ENCODE data around the gene KRT76.

DNA sequence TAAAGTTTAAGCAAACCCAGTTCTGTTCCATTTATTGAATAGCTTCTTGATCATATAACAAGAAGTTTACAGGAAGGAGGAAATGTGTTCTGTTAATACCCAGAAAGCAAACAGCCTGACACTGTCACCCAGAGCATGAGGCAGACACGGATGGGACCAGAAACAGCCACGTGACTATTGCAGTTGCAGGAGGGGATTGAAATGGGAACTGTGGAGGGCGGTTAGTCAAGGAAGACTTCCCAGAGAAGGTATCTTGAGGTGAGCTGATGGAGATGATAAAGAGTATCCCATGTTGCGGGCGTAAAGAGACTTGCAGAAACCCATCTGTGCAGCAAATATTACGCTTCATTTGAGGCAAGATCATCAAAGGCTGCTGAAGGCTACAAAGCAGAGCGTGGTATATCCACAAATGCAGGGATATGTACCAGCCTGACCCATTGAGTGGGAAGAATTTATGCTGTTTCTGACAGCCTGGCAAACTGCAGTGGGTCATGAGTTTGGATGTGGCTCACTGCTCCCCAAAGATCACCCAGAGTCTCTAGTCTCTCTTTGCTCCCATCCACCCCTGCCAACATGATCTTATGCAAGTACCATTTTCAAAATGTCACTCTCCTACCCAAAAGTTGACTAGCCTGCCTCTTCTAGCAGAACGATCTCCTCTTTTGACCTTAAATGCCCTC lies 20.7 kb downstream of the KRT76 start:
- TF ChIP-seq, protein P1, sequence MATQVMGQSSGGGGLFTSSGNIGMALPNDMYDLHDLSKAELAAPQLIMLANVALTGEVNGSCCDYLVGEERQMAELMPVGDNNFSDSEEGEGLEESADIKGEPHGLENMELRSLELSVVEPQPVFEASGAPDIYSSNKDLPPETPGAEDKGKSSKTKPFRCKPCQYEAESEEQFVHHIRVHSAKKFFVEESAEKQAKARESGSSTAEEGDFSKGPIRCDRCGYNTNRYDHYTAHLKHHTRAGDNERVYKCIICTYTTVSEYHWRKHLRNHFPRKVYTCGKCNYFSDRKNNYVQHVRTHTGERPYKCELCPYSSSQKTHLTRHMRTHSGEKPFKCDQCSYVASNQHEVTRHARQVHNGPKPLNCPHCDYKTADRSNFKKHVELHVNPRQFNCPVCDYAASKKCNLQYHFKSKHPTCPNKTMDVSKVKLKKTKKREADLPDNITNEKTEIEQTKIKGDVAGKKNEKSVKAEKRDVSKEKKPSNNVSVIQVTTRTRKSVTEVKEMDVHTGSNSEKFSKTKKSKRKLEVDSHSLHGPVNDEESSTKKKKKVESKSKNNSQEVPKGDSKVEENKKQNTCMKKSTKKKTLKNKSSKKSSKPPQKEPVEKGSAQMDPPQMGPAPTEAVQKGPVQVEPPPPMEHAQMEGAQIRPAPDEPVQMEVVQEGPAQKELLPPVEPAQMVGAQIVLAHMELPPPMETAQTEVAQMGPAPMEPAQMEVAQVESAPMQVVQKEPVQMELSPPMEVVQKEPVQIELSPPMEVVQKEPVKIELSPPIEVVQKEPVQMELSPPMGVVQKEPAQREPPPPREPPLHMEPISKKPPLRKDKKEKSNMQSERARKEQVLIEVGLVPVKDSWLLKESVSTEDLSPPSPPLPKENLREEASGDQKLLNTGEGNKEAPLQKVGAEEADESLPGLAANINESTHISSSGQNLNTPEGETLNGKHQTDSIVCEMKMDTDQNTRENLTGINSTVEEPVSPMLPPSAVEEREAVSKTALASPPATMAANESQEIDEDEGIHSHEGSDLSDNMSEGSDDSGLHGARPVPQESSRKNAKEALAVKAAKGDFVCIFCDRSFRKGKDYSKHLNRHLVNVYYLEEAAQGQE (IDR thresholded peaks at IDR 0.05; ENCODE audit: insufficient replicate concordance, low read depth): no peak
- TF ChIP-seq, protein P2, sequence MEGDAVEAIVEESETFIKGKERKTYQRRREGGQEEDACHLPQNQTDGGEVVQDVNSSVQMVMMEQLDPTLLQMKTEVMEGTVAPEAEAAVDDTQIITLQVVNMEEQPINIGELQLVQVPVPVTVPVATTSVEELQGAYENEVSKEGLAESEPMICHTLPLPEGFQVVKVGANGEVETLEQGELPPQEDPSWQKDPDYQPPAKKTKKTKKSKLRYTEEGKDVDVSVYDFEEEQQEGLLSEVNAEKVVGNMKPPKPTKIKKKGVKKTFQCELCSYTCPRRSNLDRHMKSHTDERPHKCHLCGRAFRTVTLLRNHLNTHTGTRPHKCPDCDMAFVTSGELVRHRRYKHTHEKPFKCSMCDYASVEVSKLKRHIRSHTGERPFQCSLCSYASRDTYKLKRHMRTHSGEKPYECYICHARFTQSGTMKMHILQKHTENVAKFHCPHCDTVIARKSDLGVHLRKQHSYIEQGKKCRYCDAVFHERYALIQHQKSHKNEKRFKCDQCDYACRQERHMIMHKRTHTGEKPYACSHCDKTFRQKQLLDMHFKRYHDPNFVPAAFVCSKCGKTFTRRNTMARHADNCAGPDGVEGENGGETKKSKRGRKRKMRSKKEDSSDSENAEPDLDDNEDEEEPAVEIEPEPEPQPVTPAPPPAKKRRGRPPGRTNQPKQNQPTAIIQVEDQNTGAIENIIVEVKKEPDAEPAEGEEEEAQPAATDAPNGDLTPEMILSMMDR (IDR thresholded peaks at IDR 0.05; ENCODE audit: insufficient read depth, low read length): no peak

Data from HL-60 (cell line).